Peyer's patch (tissue), 4 donors: ENCODE results near the gene LYRM9. TPM values are rescaled to one million over a fixed set of nuclear protein-coding genes. Genes with fewer than 3 reads are reported as not detected.
A peak's percentile ranks its signal among the peaks of the same experiment; 100 is the strongest.
"Not testable (repeated sequence)": the region's sequence is repeated elsewhere in the genome, so short reads cannot be mapped to it uniquely, and the experiment has no call there.

Source experiments
- DNase-seq, 3 donors: peaks; one replicate each; pipeline ENCODE4 v3.0.0-alpha.2; 2017 to 2019
- H3K27ac ChIP-seq, 4 donors: fragments of 200-600 bp; sonication (generic); one replicate each; pipeline ENCODE4 v1.5.1; 2016 to 2019
- H3K27me3 ChIP-seq, 2 donors: fragments of 200-600 bp; sonication (generic); one replicate each; pipeline ENCODE4 v1.5.1; 2019
- H3K36me3 ChIP-seq, 3 donors: fragments of 200-600 bp; sonication (generic); one replicate each; pipeline ENCODE4 v1.5.1; 2016 to 2019
- H3K4me1 ChIP-seq, 4 donors: fragments of 200-600 bp; sonication (generic); one replicate each; pipeline ENCODE4 v1.5.1; 2016 to 2019
- H3K4me3 ChIP-seq, 4 donors: fragments of 200-600 bp; sonication (generic); 1 replicate in 3 of 4; 2 replicates in 1 of 4; pipeline ENCODE4 v1.5.1; 2016 to 2019; ENCODE audit warnings: mild to moderate bottlenecking in 1 of 4
- H3K9me3 ChIP-seq, 4 donors: fragments of 200-600 bp; sonication (generic); one replicate each; pipeline ENCODE4 v1.5.1; 2016 to 2019; ENCODE audit warnings: mild to moderate bottlenecking in 1 of 4
- POLR2A ChIP-seq, 2 donors: fragments of 450-650 bp; IDR thresholded peaks; one replicate each; pipeline ENCODE4 v1.5.1; 2017; ENCODE audit warnings: antibody characterized with exemption in 2 of 2, mild to moderate bottlenecking in 2 of 2, moderate library complexity in 2 of 2
- total RNA-seq, 4 donors: library from RNA; depleted of rRNA; stranded (reverse); fragments of >200 nt; gene quantifications; one replicate each; pipeline ENCODE4 v1.1.0, GENCODE V29; 2016
- TF ChIP-seq, protein P1 (sequence below), 6 experiments: fragments of 450-650 bp in 4 of 6; fragments of 200-600 bp in 2 of 6; sonication (generic) in 1 of 6; IDR thresholded peaks; one replicate each; pipeline ENCODE4 v1.5.1; 2017 to 2019; ENCODE audit warnings: antibody characterized with exemption in 6 of 6, mild to moderate bottlenecking in 3 of 6, moderate library complexity in 1 of 6

LYRM9 gene
- total RNA-seq, 4 donors from 2014 or later: 11.6 to 17.0 (median 15.6) TPM

DNA sequence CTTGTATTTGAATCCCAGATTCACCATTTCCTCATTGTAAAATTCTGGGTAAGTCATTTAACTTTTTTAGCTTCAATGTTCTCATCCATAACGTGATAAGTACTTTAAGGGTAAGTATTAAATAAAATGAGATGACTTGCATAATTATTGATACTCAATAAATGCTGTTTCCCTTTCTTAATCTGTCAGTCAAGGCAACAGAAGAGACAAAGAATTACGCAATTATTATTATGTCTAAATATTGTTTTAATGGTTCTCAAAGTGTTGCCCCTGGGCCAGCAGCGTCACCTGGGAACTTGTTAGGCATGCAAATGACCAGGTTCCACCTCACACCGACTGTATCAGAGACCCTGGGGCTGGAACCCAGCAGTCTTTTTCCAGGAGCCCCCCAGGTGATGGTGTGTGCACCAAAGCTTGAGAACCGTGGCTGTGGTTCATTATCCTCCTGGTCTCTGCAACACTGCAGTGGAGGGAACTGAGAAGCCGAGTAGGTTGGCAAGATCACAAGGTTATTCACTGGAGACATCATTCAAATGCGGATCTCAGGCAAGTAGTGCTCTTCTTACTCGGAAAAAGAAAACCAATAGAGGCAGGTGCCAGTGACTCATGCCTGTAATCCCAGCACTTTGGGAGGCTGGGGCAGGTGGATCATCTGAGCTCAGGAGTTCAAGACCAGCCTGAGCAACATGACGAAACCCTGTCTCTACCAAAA lies 43.5 kb downstream of the LYRM9 start:
- DNase-seq: no peak
- H3K27ac ChIP-seq: no peak overlapping the region
- no peak overlapping the region for H3K4me3 ChIP-seq

DNA sequence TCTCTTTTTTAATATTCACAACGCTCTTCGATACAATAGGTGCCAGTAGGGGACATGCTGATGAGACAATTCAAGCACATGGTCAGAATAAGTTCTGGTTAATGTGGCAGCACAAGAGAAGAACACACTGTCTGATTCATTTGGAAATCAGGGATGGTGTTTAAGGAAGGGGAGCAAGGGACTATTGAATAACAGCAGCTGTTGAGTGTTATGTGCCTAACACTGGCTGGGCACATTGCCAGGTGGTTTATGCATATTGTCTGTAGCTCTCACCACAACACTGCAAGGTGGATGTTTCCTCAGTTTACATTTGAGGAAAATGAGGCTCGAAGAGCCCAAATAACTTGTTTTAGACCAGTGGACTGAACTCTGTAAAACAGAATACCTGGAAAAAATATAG lies 44.2 kb downstream of the LYRM9 start:
- peaks cover 0 to 6% (median 0%) of the 10 kb centered on the region in 4 donors for H3K4me1 ChIP-seq
- H3K9me3 ChIP-seq: no peaks in the 10 kb centered on the region
- H3K4me3 ChIP-seq: no peak overlapping the region

More for the DNA sequence above, 43.5 kb downstream of the LYRM9 start:
- H3K9me3 ChIP-seq: no peaks in the 10 kb centered on the region
- no peaks in the 10 kb centered on the region for H3K27me3 ChIP-seq
- no peaks in the 10 kb centered on the region for H3K36me3 ChIP-seq
- H3K4me1 ChIP-seq: peaks cover 0 to 6% (median 0%) of the 10 kb centered on the region in 4 donors
- TF ChIP-seq, protein P1, sequence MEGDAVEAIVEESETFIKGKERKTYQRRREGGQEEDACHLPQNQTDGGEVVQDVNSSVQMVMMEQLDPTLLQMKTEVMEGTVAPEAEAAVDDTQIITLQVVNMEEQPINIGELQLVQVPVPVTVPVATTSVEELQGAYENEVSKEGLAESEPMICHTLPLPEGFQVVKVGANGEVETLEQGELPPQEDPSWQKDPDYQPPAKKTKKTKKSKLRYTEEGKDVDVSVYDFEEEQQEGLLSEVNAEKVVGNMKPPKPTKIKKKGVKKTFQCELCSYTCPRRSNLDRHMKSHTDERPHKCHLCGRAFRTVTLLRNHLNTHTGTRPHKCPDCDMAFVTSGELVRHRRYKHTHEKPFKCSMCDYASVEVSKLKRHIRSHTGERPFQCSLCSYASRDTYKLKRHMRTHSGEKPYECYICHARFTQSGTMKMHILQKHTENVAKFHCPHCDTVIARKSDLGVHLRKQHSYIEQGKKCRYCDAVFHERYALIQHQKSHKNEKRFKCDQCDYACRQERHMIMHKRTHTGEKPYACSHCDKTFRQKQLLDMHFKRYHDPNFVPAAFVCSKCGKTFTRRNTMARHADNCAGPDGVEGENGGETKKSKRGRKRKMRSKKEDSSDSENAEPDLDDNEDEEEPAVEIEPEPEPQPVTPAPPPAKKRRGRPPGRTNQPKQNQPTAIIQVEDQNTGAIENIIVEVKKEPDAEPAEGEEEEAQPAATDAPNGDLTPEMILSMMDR (IDR thresholded peaks at IDR 0.05): no peak
- no peak for TF ChIP-seq POLR2A (IDR thresholded peaks at IDR 0.05)

DNA sequence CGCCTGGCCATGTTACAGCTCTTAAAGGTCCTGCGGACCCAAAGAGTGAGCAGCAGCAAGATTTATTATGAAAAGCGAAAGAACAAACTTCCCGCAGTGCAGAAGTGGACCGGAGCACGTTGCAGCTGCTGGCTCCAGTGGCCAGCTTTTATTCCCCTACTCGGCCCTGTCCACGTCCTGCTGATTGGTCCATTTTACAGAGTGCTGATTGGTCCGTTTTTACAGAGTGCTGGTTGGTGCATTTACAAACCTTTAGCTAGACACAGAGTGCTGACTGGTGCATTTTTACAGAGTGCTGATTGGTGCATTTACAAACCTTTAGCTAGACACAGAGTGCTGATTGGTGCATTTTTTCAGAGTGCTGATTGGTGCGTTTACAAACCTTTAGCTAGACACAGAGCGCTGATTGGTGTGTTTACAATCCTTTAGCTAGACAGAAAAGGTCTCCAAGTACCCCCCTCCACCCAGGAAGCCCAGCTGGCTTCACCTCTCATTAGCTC lies 46.3 kb downstream of the LYRM9 start:
- Histone ChIP-seq H3K27ac (peak overlapping the region in 2 of 4 donors; percentile 37 to 40), H3K4me3 (peak overlapping the region in 2 of 4 donors; percentile 8 to 13)
- not testable (repeated sequence) for DNase-seq, H3K9me3 ChIP-seq, H3K36me3 ChIP-seq, H3K4me1 ChIP-seq, H3K27me3 ChIP-seq

More for the DNA sequence above, 44.2 kb downstream of the LYRM9 start:
- DNase-seq: no peak
- Histone ChIP-seq H3K36me3 (no peaks in the 10 kb centered on the region), H3K27ac (no peak overlapping the region), H3K27me3 (no peaks in the 10 kb centered on the region)
- TF ChIP-seq, protein P1 (IDR thresholded peaks at IDR 0.05): no peak
- no peak for TF ChIP-seq POLR2A (IDR thresholded peaks at IDR 0.05)

DNA sequence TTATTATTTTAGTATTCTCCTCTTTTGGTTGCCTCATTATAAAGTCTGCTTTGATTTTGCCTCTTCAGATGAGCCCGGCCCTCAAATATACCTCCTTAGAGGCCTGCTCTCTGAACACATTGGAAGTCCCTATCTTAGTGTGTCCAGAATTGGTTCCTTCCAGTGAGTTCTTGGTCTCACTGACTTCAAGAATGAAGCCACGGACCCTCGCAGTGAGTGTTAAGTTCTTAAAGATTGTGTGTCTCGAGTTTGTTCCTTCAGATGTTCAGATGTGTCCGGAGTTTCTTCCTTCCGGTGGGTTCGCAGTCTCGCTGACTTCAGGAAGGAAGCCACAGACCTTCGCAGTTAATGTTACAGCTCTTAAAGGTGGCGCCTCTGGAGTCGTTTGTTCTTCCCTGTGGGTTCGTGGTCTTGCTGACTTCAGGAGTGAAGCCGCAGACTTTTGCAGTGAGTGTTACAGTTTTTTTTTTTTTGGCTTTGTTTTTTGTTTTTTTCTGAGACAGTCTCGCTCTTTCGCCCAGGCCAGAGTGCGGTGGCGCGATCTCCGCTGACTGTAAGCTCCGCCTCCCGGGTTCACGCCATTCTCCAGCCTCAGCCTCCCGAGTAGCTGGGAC lies 47.0 kb downstream of the LYRM9 start:
- TF ChIP-seq, protein P1 (IDR thresholded peaks at IDR 0.05): no peak
- TF ChIP-seq POLR2A (IDR thresholded peaks at IDR 0.05): no peak
- Histone ChIP-seq H3K27me3 (no peaks in the 10 kb centered on the region), H3K9me3 (no peaks in the 10 kb centered on the region), H3K4me1 (peaks cover 0 to 6% (median 0%) of the 10 kb centered on the region in 4 donors), H3K36me3 (no peaks in the 10 kb centered on the region), H3K27ac (peak overlapping the region in 3 of 4 donors; percentile 1 to 43 (median 40)), H3K4me3 (peak overlapping the region in 2 of 4 donors; percentile 8 to 13)
- peak in 2 of 3 donors; percentile 26 to 77 for DNase-seq

DNA sequence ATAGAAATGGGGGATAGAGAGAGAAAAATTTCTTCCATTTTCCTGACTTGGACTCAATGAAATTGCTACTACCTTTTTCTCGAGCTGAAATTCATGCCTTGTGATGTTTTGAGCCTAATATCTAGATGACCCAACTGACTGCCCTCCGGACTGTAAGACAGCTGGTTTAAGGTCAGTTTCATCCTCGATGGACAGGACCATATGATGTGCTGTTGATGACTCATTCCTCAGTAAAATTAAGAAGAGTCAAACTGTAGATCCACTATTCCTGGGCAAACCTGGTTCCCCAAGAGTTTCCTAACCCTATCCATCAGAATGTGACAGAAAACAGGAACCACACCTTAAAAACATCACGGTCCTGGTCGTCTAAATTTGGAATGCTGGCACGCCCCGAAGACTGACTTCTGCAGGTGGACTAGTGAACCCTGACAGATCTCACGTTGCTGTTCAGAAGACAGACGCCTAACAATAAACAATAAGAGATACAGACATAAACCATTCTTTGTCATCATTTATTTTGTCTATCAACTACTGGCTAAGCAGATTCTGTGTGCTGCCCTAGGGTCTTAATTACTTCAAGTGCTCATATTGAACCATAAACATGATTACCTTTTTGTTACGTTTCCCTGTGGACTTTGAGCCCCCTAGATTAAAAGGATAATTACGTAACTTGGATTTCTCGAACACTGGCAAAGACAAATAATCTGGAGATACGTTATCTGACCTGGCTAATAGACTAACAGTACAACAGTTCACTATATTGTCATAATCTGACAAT lies 47.7 kb downstream of the LYRM9 start:
- Histone ChIP-seq H3K9me3 (no peaks in the 10 kb centered on the region), H3K27ac (peak overlapping the region in 3 of 4 donors; percentile 1 to 43 (median 40)), H3K4me3 (no peak overlapping the region), H3K36me3 (no peaks in the 10 kb centered on the region), H3K4me1 (peaks cover 0 to 6% (median 0%) of the 10 kb centered on the region in 4 donors), H3K27me3 (no peaks in the 10 kb centered on the region)
- TF ChIP-seq POLR2A (IDR thresholded peaks at IDR 0.05): no peak
- TF ChIP-seq, protein P1 (IDR thresholded peaks at IDR 0.05): no peak
- DNase-seq: peak in 1 of 3 donors; percentile 57
